Heart left ventricle (tissue), 16 donors: ENCODE measurements around the gene AKAP6. TPM values are rescaled to one million over a fixed set of nuclear protein-coding genes. Genes with fewer than 3 reads are reported as not detected.
"Not testable (repeated sequence)": the region's sequence is repeated elsewhere in the genome, so short reads cannot be mapped to it uniquely, and the experiment has no call there.

ENCODE experiments used
- ATAC-seq, 4 donors: fragments of 200-7000 bp; cut with Tn5 transposase; one replicate each; pipeline ENCODE4 v1.9.1; 2020 to 2022; ENCODE audit warnings: moderate library complexity in 4 of 4, mild to moderate bottlenecking in 3 of 4, moderate number of reproducible peaks in 1 of 4
- DNase-seq, 5 donors: peaks; one replicate each; pipeline ENCODE4 v3.0.0-alpha.2; 2020
- H3K27ac ChIP-seq, 12 donors: fragments of 200-600 bp; sonication (generic) in 4 of 12; one replicate each; pipeline versions ENCODE4 v1.5.0 to v1.8.0; 2016 to 2022; ENCODE audit warnings: mild to moderate bottlenecking in 2 of 12
- H3K27me3 ChIP-seq, 9 donors: fragments of 200-600 bp; sonication (generic) in 2 of 9; one replicate each; pipeline versions ENCODE4 v1.5.1 to v1.8.0; 2016 to 2022; ENCODE audit warnings: mild to moderate bottlenecking in 3 of 9
- H3K36me3 ChIP-seq, 9 donors: fragments of 200-600 bp; sonication (generic) in 2 of 9; one replicate each; pipeline versions ENCODE4 v1.5.0 to v1.8.0; 2018 to 2022; ENCODE audit warnings: mild to moderate bottlenecking in 2 of 9
- H3K4me1 ChIP-seq, 12 donors: fragments of 200-600 bp; sonication (generic) in 4 of 12; one replicate each; pipeline versions ENCODE4 v1.5.0 to v1.8.0; 2016 to 2022; ENCODE audit warnings: mild to moderate bottlenecking in 3 of 12
- H3K4me3 ChIP-seq, 12 donors: fragments of 200-600 bp; sonication (generic) in 4 of 12; one replicate each; pipeline versions ENCODE4 v1.5.0 to v1.8.0; 2017 to 2022; ENCODE audit warnings: mild to moderate bottlenecking in 9 of 12, moderate library complexity in 4 of 12
- H3K9me3 ChIP-seq, 12 donors: fragments of 200-600 bp; sonication (generic) in 4 of 12; one replicate each; pipeline versions ENCODE4 v1.5.0 to v1.8.0; 2016 to 2022; ENCODE audit warnings: mild to moderate bottlenecking in 1 of 12
- POLR2A ChIP-seq, 2 donors: fragments of 450-650 bp; IDR thresholded peaks; one replicate each; pipeline ENCODE4 v1.6.1; 2017; ENCODE audit warnings: antibody characterized with exemption in 2 of 2, mild to moderate bottlenecking in 2 of 2, moderate library complexity in 2 of 2
- WGBS, 4 donors: extraction: QIAGEN DNeasy Blood & Tissue Kit in 2 of 4; methylation state at CpG; one replicate each; pipeline versions ENCODE4 v1.1.5 to v1.1.7; 2013 to 2018; 5-methylcytosine and 5-hydroxymethylcytosine counted together
- intact Hi-C, 10 donors: fragments of 100-400 bp; cut with DNase I; formaldehyde crosslinking; loops; one replicate each; pipeline versions ENCODE4 v1.11.1 to v1.14.2; 2022
- polyA plus RNA-seq, 2 donors: library from polyadenylated mRNA; stranded (reverse); fragments of 200-250 nt; gene quantifications; one replicate each; pipeline ENCODE4 v1.2.3, GENCODE V29; 2013
- total RNA-seq, 9 donors: library from RNA; depleted of rRNA in 2 of 9; stranded (reverse); fragments of >200 nt in 2 of 9; fragmentation: NEBNext Ultra II Directional in 3 of 9; extraction: Animal tissue kit (Norgen Biotek cat#: 25700) in 3 of 9; gene quantifications; one replicate each; pipeline versions ENCODE4 v1.1.0 to v1.2.4, GENCODE V29; 2016 to 2023
- TF ChIP-seq, protein P1 (sequence below), 12 donors: fragments of 200-600 bp; sonication (generic) in 4 of 12; IDR thresholded peaks; one replicate each; pipeline versions ENCODE4 v1.5.0 to v1.8.0; 2018 to 2022; ENCODE audit warnings: antibody characterized with exemption in 12 of 12, mild to moderate bottlenecking in 5 of 12
- donor health status: ischemic (EF 13 %, LVEDD 7.1; RV severe dilation, severe dysfunction).
- donor health status: healthy with polysubstance abuse.
- donor health status: DM: no; HTN: yes; CAD: no.
- donor health status: DM: no; HTN: no; CAD: no.
- donor health status: ischemic (EF 25% LVEDD 6.9; RV normal size, moderate dysfunction).
- donor health status: ischemic (EF 25% LVEDD 5.7; RV mildly dilated, moderate dysfunction).
- donor health status: healthy.
- donor health status: DM: yes; HTN: yes; CAD: no.
- donor health status: ischemic (EF 35%, LVEDD 5.7; RV mildly dilated, moderate dysfunction).
- donor health status: nonischemic (EF 11% LVEDD 7.7; RV severe dilation, severe dysfunction).
- donor health status: DM: yes; HTN: yes; CAD: no.
- donor health status: PGD.
- donor health status: ischemic (EF 29% LVEDD 5.4; RV normal size, mild dysfunction).
- donor health status: nonischemic (EF 23%, LVEDD 6.1; RV moderate dilation, normal function).

Gene AKAP6
- total and polyA plus RNA-seq, 11 donors = 20.4 to 303 (median 206) TPM

DNA sequence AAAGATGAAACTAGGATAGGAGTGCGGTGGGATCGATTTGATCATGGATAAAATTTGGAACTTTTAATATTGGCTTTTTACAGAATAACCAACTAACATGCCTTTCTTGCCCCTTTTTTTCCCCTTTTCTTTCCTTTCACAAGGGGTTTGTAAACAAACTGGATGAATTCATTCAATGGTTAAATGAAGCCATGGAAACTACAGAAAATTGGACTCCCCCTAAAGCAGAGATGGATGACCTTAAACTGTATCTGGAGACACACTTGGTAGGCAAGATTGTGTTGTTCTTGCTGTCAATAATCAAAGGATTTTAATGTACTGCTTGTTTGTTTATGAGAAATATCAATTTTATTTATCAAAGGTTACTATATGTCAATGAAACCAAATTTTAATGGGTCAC, 247.9 kb downstream of the AKAP6 start:
- Histone ChIP-seq H3K36me3 (peaks cover 0 to 9% (median 0%) of the 10 kb centered on the region in 9 donors), H3K27me3 (no peaks in the 10 kb centered on the region), H3K4me1 (peaks cover 0 to 43% (median 14%) of the 10 kb centered on the region in 12 donors), H3K4me3 (no peak overlapping the region), H3K9me3 (no peaks in the 10 kb centered on the region), H3K27ac (peak overlapping the region in 2 of 12 donors; percentile 2 to 11)
- DNase-seq (no peak), ATAC-seq (no peak)
- intact Hi-C loops = loop anchor here (1.0 to 10.0 kb wide), 17 partner anchors 128 to 1748 kb away; partner anchors contain the start of gene NPAS3 (in 2 of the 10)
- 74 to 84% (median 79%) methylated on average over 2 of the region's 2 CpGs for WGBS, 4 donors
- no peak for TF ChIP-seq POLR2A (IDR thresholded peaks at IDR 0.05)
- TF ChIP-seq, protein P1, sequence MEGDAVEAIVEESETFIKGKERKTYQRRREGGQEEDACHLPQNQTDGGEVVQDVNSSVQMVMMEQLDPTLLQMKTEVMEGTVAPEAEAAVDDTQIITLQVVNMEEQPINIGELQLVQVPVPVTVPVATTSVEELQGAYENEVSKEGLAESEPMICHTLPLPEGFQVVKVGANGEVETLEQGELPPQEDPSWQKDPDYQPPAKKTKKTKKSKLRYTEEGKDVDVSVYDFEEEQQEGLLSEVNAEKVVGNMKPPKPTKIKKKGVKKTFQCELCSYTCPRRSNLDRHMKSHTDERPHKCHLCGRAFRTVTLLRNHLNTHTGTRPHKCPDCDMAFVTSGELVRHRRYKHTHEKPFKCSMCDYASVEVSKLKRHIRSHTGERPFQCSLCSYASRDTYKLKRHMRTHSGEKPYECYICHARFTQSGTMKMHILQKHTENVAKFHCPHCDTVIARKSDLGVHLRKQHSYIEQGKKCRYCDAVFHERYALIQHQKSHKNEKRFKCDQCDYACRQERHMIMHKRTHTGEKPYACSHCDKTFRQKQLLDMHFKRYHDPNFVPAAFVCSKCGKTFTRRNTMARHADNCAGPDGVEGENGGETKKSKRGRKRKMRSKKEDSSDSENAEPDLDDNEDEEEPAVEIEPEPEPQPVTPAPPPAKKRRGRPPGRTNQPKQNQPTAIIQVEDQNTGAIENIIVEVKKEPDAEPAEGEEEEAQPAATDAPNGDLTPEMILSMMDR (IDR thresholded peaks at IDR 0.05) = no peak

DNA sequence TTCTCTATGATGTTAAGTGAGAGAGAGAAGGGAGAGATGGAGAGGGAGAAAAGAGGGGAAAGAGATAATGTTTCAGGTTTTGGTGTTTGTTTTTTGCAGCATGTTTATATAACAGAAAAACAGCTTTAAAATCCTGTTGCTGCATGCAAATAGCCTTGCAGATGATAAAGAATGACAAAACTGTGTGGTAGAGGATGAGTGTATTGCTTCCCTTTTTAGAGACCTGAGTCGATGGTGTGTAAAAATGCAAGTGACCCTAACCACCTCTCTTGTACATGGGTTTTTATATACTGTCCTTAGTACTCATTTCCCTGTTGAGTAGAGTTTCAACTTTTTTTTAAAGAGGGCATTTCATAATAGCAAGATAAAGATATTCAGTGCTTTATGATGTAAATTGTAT, 249.1 kb downstream of the AKAP6 start:
- H3K27me3 ChIP-seq = no peaks in the 10 kb centered on the region
- WGBS, 4 donors = 33 to 53% (median 43%) methylated on average over 1 of the region's 1 CpG
- peaks cover 0 to 35% (median 10%) of the 10 kb centered on the region in 12 donors for H3K4me1 ChIP-seq
- no peak overlapping the region for H3K4me3 ChIP-seq
- TF ChIP-seq POLR2A (IDR thresholded peaks at IDR 0.05) = no peak
- TF ChIP-seq, protein P1 (IDR thresholded peaks at IDR 0.05) = no peak
- no peak overlapping the region for H3K27ac ChIP-seq
- ATAC-seq = no peak
- no peak for DNase-seq
- H3K9me3 ChIP-seq = no peaks in the 10 kb centered on the region
- intact Hi-C loops = loop anchor here (5.0 to 10.0 kb wide), 13 partner anchors 127 to 1747 kb away; partner anchors contain the start of gene NPAS3 (in 2 of the 10)
- H3K36me3 ChIP-seq = peaks cover 0 to 9% (median 0%) of the 10 kb centered on the region in 9 donors

DNA sequence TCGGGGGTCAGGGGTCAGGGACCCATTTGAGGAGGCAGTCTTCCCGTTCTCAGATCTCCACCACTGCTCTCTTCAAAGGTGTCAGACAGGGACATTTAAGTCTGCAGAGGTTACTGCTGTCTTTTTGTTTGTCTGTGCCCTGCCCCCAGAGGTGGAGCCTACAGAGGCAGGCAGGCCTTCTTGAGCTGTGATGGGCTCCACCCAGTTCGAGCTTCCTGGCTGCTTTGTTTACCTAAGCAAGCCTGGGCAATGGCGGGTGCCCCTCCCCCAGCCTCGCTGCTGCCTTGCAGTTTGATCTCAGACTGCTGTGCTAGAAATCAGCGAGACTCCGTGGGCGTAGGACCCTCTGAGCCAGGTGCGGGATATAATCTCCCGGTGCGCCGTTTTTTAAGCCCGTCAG, 254.3 kb downstream of the AKAP6 start:
- intact Hi-C loops, H3K4me1 ChIP-seq, H3K27me3 ChIP-seq, DNase-seq, ATAC-seq, H3K4me3 ChIP-seq, H3K27ac ChIP-seq, H3K36me3 ChIP-seq: not testable (repeated sequence)
- peaks cover 0 to 11% (median 0%) of the 10 kb centered on the region in 12 donors for H3K9me3 ChIP-seq
- 91 to 95% (median 91%) methylated on average over 12 to 13 of the region's 13 CpGs for WGBS, 4 donors

DNA sequence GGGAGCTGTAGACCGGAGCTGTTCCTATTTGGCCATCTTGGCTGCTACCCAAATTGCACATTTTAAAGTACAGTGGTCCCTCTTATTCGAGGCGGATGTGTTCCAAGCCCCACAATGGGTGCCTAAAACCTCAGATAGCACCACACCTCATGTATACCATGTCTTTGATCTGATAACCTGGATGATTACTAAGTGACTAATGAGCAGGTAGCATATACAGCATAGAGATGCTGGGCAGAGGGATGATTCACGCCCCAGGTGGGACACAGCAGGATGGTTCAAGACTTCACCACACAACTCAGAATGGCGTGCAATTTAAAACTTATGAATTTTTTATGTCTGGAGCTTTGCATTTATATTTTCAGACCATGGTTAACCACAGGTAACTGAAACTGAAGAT, 255.0 kb downstream of the AKAP6 start:
- Histone ChIP-seq H3K36me3 (no peaks in the 10 kb centered on the region), H3K4me1 (peaks cover 0 to 4% (median 0%) of the 10 kb centered on the region in 12 donors), H3K27me3 (no peaks in the 10 kb centered on the region), H3K9me3 (peaks cover 0 to 13% (median 0%) of the 10 kb centered on the region in 12 donors), H3K27ac (no peak overlapping the region), H3K4me3 (no peak overlapping the region)
- ATAC-seq (no peak), DNase-seq (no peak)
- no peak for TF ChIP-seq POLR2A (IDR thresholded peaks at IDR 0.05)
- TF ChIP-seq, protein P1 (IDR thresholded peaks at IDR 0.05) = no peak
- intact Hi-C loops = no loop called here
- WGBS, 4 donors = 74 to 99% (median 93%) methylated on average over 5 of the region's 5 CpGs

DNA sequence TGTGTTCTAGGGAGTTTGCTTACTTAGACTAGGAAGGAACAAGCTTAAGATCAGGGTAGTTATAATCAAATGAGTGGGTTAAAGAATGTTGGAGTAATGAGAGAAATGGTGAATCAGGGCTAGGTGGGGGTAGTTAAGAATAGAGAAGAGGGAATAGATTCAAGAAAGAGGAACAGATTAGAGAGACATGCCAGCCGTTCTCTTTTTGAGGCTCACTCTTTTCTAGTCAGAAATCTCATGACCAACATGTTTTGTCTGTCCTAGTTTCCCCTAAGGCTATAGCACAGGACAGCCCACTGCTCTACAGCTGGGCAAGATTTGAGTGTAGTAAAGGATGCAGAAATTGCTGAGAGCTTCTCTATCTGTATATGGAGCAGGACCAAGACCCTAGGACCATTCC, 258.4 kb downstream of the AKAP6 start:
- H3K9me3 ChIP-seq = peaks cover 0 to 13% (median 0%) of the 10 kb centered on the region in 12 donors
- WGBS, 4 donors = 56 to 79% (median 70%) methylated on average over 1 of the region's 1 CpG
- intact Hi-C loops = no loop called here
- ATAC-seq (no peak), DNase-seq (no peak)
- no peak overlapping the region for H3K4me3 ChIP-seq
- no peaks in the 10 kb centered on the region for H3K27me3 ChIP-seq
- no peak overlapping the region for H3K27ac ChIP-seq
- H3K36me3 ChIP-seq = no peaks in the 10 kb centered on the region
- H3K4me1 ChIP-seq = peaks cover 0 to 12% (median 6%) of the 10 kb centered on the region in 12 donors
- TF ChIP-seq, protein P1 (IDR thresholded peaks at IDR 0.05) = no peak
- no peak for TF ChIP-seq POLR2A (IDR thresholded peaks at IDR 0.05)
